ENCODE results near the gene PRXL2A.

DNA sequence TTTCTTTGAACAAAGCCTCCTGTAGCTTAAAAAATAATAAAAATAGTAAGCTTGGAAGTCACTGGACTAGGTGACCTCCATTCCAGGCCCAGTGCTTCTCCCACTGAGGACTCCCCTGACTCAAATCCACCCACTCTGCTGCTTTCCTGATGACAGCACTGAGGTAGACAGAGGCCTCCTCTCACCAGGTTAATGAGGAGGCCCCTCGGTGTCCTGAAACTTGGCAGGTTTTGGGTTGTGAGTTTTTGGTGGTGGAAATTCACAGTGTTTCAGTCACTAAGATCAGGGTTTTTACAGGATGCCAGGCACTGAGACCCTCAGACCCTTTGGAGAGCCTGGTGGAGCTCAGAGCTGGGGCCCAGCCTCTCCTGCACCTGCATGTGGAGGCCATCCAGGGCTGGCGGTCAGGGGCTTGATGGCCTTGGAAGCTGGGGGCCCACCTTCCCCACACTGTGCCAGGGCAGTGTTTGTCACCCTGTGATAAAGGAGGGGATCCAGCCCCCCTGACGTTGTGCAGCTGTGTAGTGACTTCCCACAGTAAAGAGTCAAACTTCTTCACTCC is 64.8 kb downstream of the PRXL2A start:
- TF ChIP-seq RAD21 (IDR thresholded peaks at IDR 0.05; ENCODE audit: low read length) (no peak), RXRA (IDR thresholded peaks at IDR 0.05; ENCODE audit: borderline replicate concordance, low read depth) (no peak), MAX (IDR thresholded peaks at IDR 0.05; ENCODE audit: low read depth) (no peak), JUND (IDR thresholded peaks at IDR 0.05) (no peak), YY1 (IDR thresholded peaks at IDR 0.05; ENCODE audit: low read depth) (no peak), REST (IDR thresholded peaks at IDR 0.05; ENCODE audit: low read depth, low read length) (no peak), EZH2phosphoT487 (IDR thresholded peaks at IDR 0.05; ENCODE audit: borderline replicate concordance, low read depth) (no peak), TAF1 (IDR thresholded peaks at IDR 0.05; ENCODE audit: borderline replicate concordance, low read depth, low read length) (no peak), POLR2AphosphoS5 (IDR thresholded peaks at IDR 0.05; ENCODE audit: low read depth, low read length) (no peak), EP300 (IDR thresholded peaks at IDR 0.05; ENCODE audit: borderline replicate concordance in 1 of 2, low read depth in 1 of 2, low read length in 1 of 2) (no peak)
- TF ChIP-seq, protein P1, sequence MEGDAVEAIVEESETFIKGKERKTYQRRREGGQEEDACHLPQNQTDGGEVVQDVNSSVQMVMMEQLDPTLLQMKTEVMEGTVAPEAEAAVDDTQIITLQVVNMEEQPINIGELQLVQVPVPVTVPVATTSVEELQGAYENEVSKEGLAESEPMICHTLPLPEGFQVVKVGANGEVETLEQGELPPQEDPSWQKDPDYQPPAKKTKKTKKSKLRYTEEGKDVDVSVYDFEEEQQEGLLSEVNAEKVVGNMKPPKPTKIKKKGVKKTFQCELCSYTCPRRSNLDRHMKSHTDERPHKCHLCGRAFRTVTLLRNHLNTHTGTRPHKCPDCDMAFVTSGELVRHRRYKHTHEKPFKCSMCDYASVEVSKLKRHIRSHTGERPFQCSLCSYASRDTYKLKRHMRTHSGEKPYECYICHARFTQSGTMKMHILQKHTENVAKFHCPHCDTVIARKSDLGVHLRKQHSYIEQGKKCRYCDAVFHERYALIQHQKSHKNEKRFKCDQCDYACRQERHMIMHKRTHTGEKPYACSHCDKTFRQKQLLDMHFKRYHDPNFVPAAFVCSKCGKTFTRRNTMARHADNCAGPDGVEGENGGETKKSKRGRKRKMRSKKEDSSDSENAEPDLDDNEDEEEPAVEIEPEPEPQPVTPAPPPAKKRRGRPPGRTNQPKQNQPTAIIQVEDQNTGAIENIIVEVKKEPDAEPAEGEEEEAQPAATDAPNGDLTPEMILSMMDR (IDR thresholded peaks at IDR 0.05): no peak

Data from SK-N-SH (cell line).